ENCODE measurements around the gene USP11. TPM values are rescaled to one million over a fixed set of nuclear protein-coding genes. Genes with fewer than 3 reads are reported as not detected.
A peak's percentile ranks its signal among the peaks of the same experiment; 100 is the strongest.

The USP11 gene
- total and polyA plus RNA-seq, 2 donors from 2014 or later: 30.9 to 91.6 TPM

- TF ChIP-seq CTCF (IDR thresholded peaks at IDR 0.05; ENCODE audit: borderline replicate concordance, extremely low read depth, insufficient read depth): no peak
- Histone ChIP-seq H3K27me3 (ENCODE audit: control insufficient read depth, insufficient read depth, low read length) (peaks cover 3% of the 10 kb centered on the region), H3K4me1 (ENCODE audit: control insufficient read depth in 2 of 3, insufficient read depth in 2 of 3, low read depth in 1 of 3, low read length in 3 of 3) (no peaks in the 10 kb centered on the region), H3K9ac (ENCODE audit: low read length in 3 of 3) (no peak overlapping the region), H3K4me3 (ENCODE audit: low read length in 3 of 3) (no peak overlapping the region), H3K36me3 (ENCODE audit: control insufficient read depth in 2 of 3, insufficient read depth in 3 of 3, low read length in 3 of 3) (no peaks in the 10 kb centered on the region), H3K27ac (ENCODE audit: low read depth in 2 of 2, low read length in 2 of 2) (no peak overlapping the region), H3K9me3 (ENCODE audit: control insufficient read depth in 2 of 3, insufficient read depth in 1 of 3, low read length in 3 of 3) (no peaks in the 10 kb centered on the region)
- DNase-seq (no peak), FAIRE-seq (no peak)
- intact Hi-C loops (cut with DNase I): no loop called here
Observed at GRCh38 chrX:47285836-47286320, 53.1 kb downstream of the USP11 start.

- DNase-seq: no peak
- Histone ChIP-seq H3K4me3 (ENCODE audit: low read length in 3 of 3) (no peak overlapping the region), H3K27ac (ENCODE audit: low read depth in 2 of 2, low read length in 2 of 2) (no peak overlapping the region), H3K36me3 (ENCODE audit: control insufficient read depth in 2 of 3, insufficient read depth in 3 of 3, low read length in 3 of 3) (no peaks in the 10 kb centered on the region), H3K27me3 (ENCODE audit: control insufficient read depth, insufficient read depth, low read length) (no peaks in the 10 kb centered on the region), H3K4me1 (ENCODE audit: control insufficient read depth in 2 of 3, insufficient read depth in 2 of 3, low read depth in 1 of 3, low read length in 3 of 3) (no peaks in the 10 kb centered on the region), H3K9ac (ENCODE audit: low read length in 3 of 3) (no peak overlapping the region), H3K9me3 (ENCODE audit: control insufficient read depth in 2 of 3, insufficient read depth in 1 of 3, low read length in 3 of 3) (no peaks in the 10 kb centered on the region)
- intact Hi-C loops (cut with DNase I): no loop called here
- no peak for TF ChIP-seq CTCF (IDR thresholded peaks at IDR 0.05; ENCODE audit: borderline replicate concordance, extremely low read depth, insufficient read depth)
- FAIRE-seq: no peak
Observed at GRCh38 chrX:47293106-47293505, 60.3 kb downstream of the USP11 start.

- H3K27me3 ChIP-seq (ENCODE audit: control insufficient read depth, insufficient read depth, low read length): no peaks in the 10 kb centered on the region
- FAIRE-seq (no peak), DNase-seq (peak in 1 of 5 donors; percentile 25)
- no peaks in the 10 kb centered on the region for H3K4me1 ChIP-seq (ENCODE audit: control insufficient read depth in 2 of 3, insufficient read depth in 2 of 3, low read depth in 1 of 3, low read length in 3 of 3)
- intact Hi-C loops (cut with DNase I): no loop called here
- no peaks in the 10 kb centered on the region for H3K36me3 ChIP-seq (ENCODE audit: control insufficient read depth in 2 of 3, insufficient read depth in 3 of 3, low read length in 3 of 3)
- TF ChIP-seq CTCF (IDR thresholded peaks at IDR 0.05; ENCODE audit: borderline replicate concordance, extremely low read depth, insufficient read depth): no peak
- H3K27ac ChIP-seq (ENCODE audit: low read depth in 2 of 2, low read length in 2 of 2): peak overlapping the region; percentile 25 to 72
- H3K9me3 ChIP-seq (ENCODE audit: control insufficient read depth in 2 of 3, insufficient read depth in 1 of 3, low read length in 3 of 3): no peaks in the 10 kb centered on the region
- no peak overlapping the region for H3K9ac ChIP-seq (ENCODE audit: low read length in 3 of 3)
- H3K4me3 ChIP-seq (ENCODE audit: low read length in 3 of 3): no peak overlapping the region
Observed at GRCh38 chrX:47296766-47297365, 64.1 kb downstream of the USP11 start.

GRCh38 chrX:47297874-47298273 lies 65.1 kb downstream of the USP11 start:
- H3K9me3 ChIP-seq (ENCODE audit: control insufficient read depth in 2 of 3, insufficient read depth in 1 of 3, low read length in 3 of 3): no peaks in the 10 kb centered on the region
- H3K4me1 ChIP-seq (ENCODE audit: control insufficient read depth in 2 of 3, insufficient read depth in 2 of 3, low read depth in 1 of 3, low read length in 3 of 3): no peaks in the 10 kb centered on the region
- H3K4me3 ChIP-seq (ENCODE audit: low read length in 3 of 3): no peak overlapping the region
- FAIRE-seq: peak; percentile 62
- peak in 3 of 5 donors; percentile 72 to 83 (median 77) for DNase-seq
- no peak overlapping the region for H3K9ac ChIP-seq (ENCODE audit: low read length in 3 of 3)
- no peak for TF ChIP-seq CTCF (IDR thresholded peaks at IDR 0.05; ENCODE audit: borderline replicate concordance, extremely low read depth, insufficient read depth)
- H3K27ac ChIP-seq (ENCODE audit: low read depth in 2 of 2, low read length in 2 of 2): peak overlapping the region; percentile 65 to 74
- intact Hi-C loops (cut with DNase I): no loop called here
- H3K36me3 ChIP-seq (ENCODE audit: control insufficient read depth in 2 of 3, insufficient read depth in 3 of 3, low read length in 3 of 3): no peaks in the 10 kb centered on the region
- H3K27me3 ChIP-seq (ENCODE audit: control insufficient read depth, insufficient read depth, low read length): no peaks in the 10 kb centered on the region
